NCI-H226 (cell line): Measurements from ENCODE around the gene ITGB3.
"Not testable (repeated sequence)": the region's sequence is repeated elsewhere in the genome, so short reads cannot be mapped to it uniquely, and the experiment has no call there.

Experiments
- DNase-seq: peaks from one replicate; pipeline ENCODE4 v3.0.0-alpha.2; 2015

Gene ITGB3

DNA sequence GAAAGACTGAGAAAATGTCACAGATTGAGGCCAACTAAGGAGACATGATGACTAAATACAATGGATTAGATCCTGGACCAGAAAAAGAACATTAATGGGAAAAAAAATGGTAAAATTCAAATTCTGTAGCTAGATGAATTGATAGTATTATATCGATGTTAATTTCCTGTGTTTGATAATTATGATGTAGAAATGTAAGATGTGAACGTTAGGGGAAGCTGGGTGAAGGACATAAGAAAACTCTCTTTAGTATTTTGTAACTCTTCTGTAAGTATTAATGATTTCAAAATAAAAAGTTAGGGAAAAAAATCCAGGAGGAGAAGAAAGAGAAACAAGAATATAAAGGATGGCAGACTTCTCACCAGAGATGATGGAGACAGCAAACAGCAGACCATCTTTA lies 2.8 kb upstream of the ITGB3 start:
- DNase-seq, result no peak

DNA sequence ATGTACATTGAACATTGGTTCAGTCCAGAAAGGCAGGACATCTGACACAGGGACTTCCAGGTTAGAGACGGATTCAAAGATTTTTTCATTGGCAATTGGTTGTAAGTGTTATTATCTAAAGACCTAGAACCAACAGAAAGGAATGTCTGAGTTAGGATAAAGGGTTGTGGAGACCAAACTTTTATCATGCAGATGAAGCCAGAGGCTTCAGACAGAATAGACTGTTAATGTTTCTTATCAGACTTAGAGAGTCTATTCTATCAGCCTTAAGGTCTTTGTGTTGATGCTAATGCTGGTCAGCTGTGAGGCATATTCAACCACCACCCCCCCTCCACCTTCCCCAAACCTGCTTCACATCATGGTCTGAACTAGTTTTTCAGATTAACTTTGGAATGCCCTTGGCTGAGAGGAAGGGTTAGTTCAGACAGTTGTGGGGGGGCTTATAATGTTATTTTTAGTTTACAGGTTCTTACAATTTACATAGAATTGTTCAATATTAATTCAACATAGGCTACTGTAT lies 2.1 kb upstream of the ITGB3 start:
- no peak for DNase-seq

- DNase-seq, result peak; percentile 71
Observed at GRCh38 chr17:47252209-47252608, 1.4 kb upstream of the ITGB3 start.

GRCh38 chr17:47252766-47253512 lies 688 bp upstream of the ITGB3 start:
- no peak for DNase-seq

- no peak for DNase-seq
Observed at GRCh38 chr17:47254403-47254943, 846 bp downstream of the ITGB3 start.

- peak; percentile 95 for DNase-seq
Observed at GRCh38 chr17:47257651-47258339, 4.2 kb downstream of the ITGB3 start.

DNA sequence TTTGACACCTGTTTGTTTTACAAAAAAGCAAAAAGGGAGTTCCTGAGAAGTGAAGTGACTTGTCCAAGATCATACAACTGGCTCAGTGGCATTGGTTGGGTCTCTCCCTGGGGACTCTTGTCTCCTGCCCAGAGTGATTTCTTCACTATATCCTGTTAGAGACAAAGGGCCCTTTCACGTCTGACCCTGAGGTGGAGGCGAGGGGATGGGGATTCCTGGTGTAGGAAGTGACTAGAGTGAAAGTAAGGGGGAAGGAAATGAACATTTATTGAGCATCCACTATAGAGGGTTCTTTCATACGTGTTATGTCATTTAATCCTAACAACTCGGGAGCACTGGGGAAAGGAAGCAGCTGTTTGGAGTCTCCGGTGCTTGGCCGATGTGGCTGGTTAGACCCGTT lies 9.0 kb downstream of the ITGB3 start:
- no peak for DNase-seq

- DNase-seq, result no peak
Observed at GRCh38 chr17:47264166-47264565, 10.5 kb downstream of the ITGB3 start.

GRCh38 chr17:47265983-47266541 lies 12.4 kb downstream of the ITGB3 start:
- DNase-seq, result no peak

DNA sequence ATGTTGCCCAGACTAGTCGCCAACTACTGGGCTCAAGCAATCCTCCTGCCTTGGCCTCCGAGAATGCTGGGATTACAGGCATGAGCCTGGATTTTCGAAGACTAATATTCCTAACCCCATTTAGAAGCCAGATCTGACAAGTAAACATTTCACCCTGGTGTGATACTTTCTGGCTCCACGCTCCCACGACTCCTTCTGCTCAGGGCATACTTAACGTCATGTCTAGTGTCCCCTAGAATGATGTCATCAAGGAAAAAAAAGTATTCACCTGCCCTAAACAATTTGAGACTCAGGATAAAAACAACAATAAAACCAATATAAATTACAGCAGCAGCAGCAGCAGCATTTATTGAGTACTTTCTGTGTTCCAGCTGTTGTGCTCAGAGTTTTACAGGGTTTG lies 13.2 kb downstream of the ITGB3 start:
- DNase-seq, result no peak

DNA sequence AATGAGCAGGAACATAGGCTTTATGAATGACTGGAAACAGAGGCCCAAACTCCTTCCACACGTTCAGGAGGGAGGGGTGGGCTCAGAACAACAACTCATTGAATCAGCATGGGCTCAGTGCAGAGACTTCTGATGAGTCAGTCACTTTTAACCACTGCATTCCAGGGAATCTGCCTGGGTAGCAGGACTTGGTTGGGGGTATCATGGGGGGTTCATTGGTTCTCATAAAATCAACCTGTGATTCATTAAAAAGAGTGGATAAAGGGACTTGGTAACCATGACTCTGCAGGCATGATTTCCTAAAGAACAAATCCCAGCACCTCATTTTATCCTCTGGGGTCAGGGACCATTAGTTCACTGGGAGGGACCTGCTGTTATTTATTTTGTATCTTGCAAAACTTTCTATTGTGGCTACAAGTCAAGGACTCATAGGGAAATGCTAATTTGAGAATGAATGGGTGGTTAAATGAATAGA lies 13.8 kb downstream of the ITGB3 start:
- DNase-seq, result peak; percentile 70

- DNase-seq, result not testable (repeated sequence)
Observed at GRCh38 chr17:47268964-47269363, 15.3 kb downstream of the ITGB3 start.

DNA sequence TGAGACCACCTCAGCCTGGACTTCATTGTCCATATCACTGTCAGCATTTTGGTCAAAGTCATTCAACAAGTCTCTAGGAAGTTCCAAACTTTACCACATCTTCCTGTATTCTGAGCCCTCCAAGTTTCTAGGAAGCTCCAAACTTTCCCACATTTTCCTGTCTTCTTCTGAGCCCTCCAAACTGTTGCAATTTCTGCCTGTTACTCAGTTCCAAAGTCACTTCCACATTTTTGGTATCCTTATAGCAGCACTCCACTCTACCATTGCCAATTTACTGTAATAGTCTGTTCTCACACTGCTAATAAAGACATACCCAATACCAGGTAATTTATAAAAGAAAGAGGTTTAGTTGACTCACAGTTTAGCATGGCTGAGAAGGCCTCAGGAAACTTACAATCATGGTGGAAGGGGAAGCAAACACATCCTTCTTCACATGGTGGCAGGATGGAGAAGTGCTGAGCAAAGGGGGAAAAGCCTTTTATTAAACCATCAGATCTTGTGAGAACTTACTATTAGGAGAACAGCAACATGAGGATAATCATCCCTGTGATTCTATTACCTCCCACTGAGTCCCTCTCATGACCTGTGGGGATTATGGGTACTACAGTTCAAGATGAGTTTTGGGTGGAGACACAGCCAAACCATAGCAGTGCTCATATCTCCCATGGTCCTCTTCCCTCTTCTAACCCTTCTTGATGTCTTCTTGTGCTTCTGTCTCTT lies 16.1 kb downstream of the ITGB3 start:
- not testable (repeated sequence) for DNase-seq

GRCh38 chr17:47270946-47271705 lies 17.5 kb downstream of the ITGB3 start:
- no peak for DNase-seq

DNA sequence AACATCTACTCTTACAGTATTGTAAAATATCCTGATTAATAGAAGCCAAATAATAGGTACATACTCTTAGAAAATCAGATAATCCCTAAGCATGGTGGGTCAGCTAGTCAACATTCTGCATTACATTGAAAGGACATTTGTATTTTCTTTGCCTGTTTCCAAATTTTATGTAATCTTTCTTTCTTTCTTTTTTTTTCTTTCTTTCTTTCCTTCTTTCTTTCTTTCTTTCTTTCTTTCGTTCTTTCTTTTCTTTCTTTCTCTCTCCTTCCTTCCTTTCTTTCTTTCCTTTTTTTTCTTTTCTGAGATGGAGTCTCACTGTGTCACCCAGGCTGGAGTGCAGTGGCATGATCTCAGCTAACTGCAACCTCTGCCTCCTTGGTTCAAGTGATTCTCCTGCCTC lies 18.9 kb downstream of the ITGB3 start:
- DNase-seq, result no peak

DNA sequence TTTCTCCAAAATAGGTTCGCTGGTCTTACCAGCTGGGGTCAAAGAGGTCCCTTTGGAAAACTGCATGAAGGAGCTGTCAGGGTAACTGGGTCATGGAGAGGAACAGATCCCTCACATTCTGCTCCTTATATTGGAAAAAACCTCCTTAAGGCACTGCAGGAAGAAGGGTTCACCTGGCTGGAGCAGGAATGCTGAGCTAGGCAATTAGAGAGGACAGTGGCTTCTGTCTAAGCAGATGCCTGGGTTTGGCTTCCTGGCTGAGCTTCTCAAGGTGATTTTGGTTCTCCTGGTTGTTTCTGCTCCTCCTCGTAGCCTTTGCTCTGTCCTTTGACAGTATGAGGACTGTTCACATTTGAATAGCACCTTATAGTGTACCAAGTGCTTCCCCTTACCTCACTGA lies 19.6 kb downstream of the ITGB3 start:
- no peak for DNase-seq

DNA sequence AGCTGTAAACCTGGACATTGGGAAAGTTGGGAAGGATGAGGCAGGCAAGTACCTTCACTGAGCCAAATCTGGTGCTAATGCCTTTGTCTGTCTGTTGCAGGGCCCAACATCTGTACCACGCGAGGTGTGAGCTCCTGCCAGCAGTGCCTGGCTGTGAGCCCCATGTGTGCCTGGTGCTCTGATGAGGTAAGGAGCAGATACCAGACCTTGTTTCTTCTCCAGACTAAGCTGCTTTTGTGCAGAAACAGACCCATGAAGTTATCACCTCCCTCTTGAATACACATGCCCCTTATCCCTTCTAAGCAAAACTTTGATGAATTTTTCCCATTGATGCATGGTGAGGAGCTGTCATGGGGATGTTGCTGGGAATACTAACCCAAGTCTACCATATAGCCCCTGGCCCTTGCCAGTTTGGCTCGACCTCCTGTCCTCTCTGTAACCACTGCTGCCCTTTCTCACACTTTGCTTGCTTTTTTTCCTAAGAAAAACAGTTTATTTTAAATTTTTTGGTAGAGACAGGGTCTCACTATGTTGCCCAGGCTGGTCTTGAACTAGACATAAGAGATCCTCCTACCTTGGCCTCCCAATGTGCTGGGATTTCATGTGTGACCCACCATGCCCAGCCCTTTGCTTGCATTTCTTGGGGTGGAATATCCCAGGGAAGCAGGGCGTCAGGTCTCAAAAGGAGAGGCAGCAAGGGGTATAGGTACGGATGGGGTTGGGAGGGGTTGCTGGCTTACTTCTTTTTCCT lies 20.9 kb downstream of the ITGB3 start:
- no peak for DNase-seq

GRCh38 chr17:47275245-47275984 lies 21.8 kb downstream of the ITGB3 start:
- no peak for DNase-seq

GRCh38 chr17:47276444-47276843 lies 22.8 kb downstream of the ITGB3 start:
- no peak for DNase-seq

DNA sequence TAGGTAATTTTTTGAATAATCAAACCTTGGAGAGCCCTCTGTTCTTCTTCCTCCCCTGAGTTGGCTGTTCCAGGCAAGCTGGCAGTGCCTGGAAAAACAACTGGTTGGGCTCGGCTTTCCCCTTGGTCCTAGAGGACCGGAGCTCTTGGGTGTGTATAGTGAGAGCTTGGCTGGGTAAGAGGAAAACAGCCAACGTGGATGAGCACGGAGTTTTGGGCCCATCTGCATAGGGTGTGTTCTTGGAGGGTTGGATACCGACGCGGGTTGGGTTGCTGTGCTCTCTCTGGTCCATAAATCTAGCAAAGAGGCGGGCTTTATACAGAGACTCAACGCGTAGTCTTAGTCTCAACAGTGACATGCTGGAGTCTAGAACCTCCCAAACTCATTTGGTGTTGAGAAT lies 23.2 kb downstream of the ITGB3 start:
- peak; percentile 17 for DNase-seq

GRCh38 chr17:47277921-47278320 lies 24.3 kb downstream of the ITGB3 start:
- no peak for DNase-seq
